ENCODE measurements around the gene TMEM100. TPM values are rescaled to one million over a fixed set of nuclear protein-coding genes. Genes with fewer than 3 reads are reported as not detected.

Gene TMEM100
- total RNA-seq, 1 experiment from 2014 or later: not detected

GRCh38 chr17:55699181-55699860 lies 23.3 kb downstream of the TMEM100 start:
- no peaks in the 10 kb centered on the region for H4K20me1 ChIP-seq (ENCODE audit: low read length)
- no peak overlapping the region for H3K4me2 ChIP-seq (ENCODE audit: low read length)
- ChIA-PET CTCF (no interaction called here), POLR2A (ENCODE audit: unreplicated experiment) (no interaction called here)
- H3K4me3 ChIP-seq (ENCODE audit: low read length): no peak overlapping the region
- H3K9me2 ChIP-seq (replicated peaks; ENCODE audit: low read length): no peaks in the 10 kb centered on the region
- TF ChIP-seq CTCF (conservative IDR thresholded peaks at IDR 0.05; ENCODE audit: low read depth, low read length): no peak
- no peak for TF ChIP-seq EZH2 (IDR thresholded peaks at IDR 0.05; ENCODE audit: low read length, unreplicated experiment)
- no peak for TF ChIP-seq EZH2phosphoT487 (IDR thresholded peaks at IDR 0.05; ENCODE audit: borderline replicate concordance, low read length)
- H3K9ac ChIP-seq (ENCODE audit: low read length): no peak overlapping the region
- peaks cover 25% of the 10 kb centered on the region for H3K27me3 ChIP-seq (ENCODE audit: low read length)
- no peak for ATAC-seq
- no peaks in the 10 kb centered on the region for H3K79me2 ChIP-seq (ENCODE audit: low read length)
- H3F3A ChIP-seq (ENCODE audit: low read length, unreplicated experiment): no peaks in the 10 kb centered on the region
- peak; percentile 24 for DNase-seq
- H3K9me3 ChIP-seq (ENCODE audit: low read length): no peaks in the 10 kb centered on the region
- no peak overlapping the region for H3K27ac ChIP-seq (ENCODE audit: low read length)
- intact Hi-C loops (cut with micrococcal nuclease): no loop called here
- no peaks in the 10 kb centered on the region for H3K4me1 ChIP-seq (ENCODE audit: insufficient read depth, low read length)
- no peak overlapping the region for H2AFZ ChIP-seq (ENCODE audit: low read length)
- no peaks in the 10 kb centered on the region for H3K36me3 ChIP-seq (ENCODE audit: low read depth, low read length)
- no TSS peak for BruUV-seq (replicated peaks)

- Histone ChIP-seq H4K20me1 (ENCODE audit: low read length) (no peaks in the 10 kb centered on the region), H3K9me3 (ENCODE audit: low read length) (no peaks in the 10 kb centered on the region), H2AFZ (ENCODE audit: low read length) (no peak overlapping the region), H3K79me2 (ENCODE audit: low read length) (no peaks in the 10 kb centered on the region), H3K27me3 (ENCODE audit: low read length) (peaks cover 60% of the 10 kb centered on the region), H3K4me3 (ENCODE audit: low read length) (no peak overlapping the region), H3F3A (ENCODE audit: low read length, unreplicated experiment) (no peaks in the 10 kb centered on the region), H3K4me1 (ENCODE audit: insufficient read depth, low read length) (no peaks in the 10 kb centered on the region), H3K4me2 (ENCODE audit: low read length) (no peak overlapping the region), H3K27ac (ENCODE audit: low read length) (no peak overlapping the region), H3K9me2 (replicated peaks; ENCODE audit: low read length) (no peaks in the 10 kb centered on the region), H3K36me3 (ENCODE audit: low read depth, low read length) (no peaks in the 10 kb centered on the region), H3K9ac (ENCODE audit: low read length) (no peak overlapping the region)
- ChIA-PET POLR2A (ENCODE audit: unreplicated experiment) (no interaction called here), CTCF (no interaction called here)
- TF ChIP-seq CTCF (conservative IDR thresholded peaks at IDR 0.05; ENCODE audit: low read depth, low read length) (no peak), EZH2phosphoT487 (IDR thresholded peaks at IDR 0.05; ENCODE audit: borderline replicate concordance, low read length) (no peak), EZH2 (IDR thresholded peaks at IDR 0.05; ENCODE audit: low read length, unreplicated experiment) (no peak)
- BruUV-seq (replicated peaks): no TSS peak
- DNase-seq: no peak
- no peak for ATAC-seq
- intact Hi-C loops (cut with micrococcal nuclease): no loop called here
Observed at GRCh38 chr17:55694286-55694910, 28.3 kb downstream of the TMEM100 start.

Measured in PC-3 (cell line).